Suprapubic skin (tissue), 4 donors: Measurements from ENCODE around the gene MRPL57. TPM values are rescaled to one million over a fixed set of nuclear protein-coding genes. Genes with fewer than 3 reads are reported as not detected.

ENCODE experiments used
- DNase-seq, 2 donors: peaks; one replicate each; pipeline ENCODE4 v3.0.0-alpha.2; 2019; ENCODE audit warnings: low spot score in 2 of 2
- H3K27ac ChIP-seq: fragments of 200-600 bp; sonication (generic); one replicate; pipeline ENCODE4 v1.5.1; 2019
- H3K27me3 ChIP-seq: fragments of 200-600 bp; sonication (generic); one replicate; pipeline ENCODE4 v1.5.1; 2019
- H3K36me3 ChIP-seq: fragments of 200-600 bp; sonication (generic); one replicate; pipeline ENCODE4 v1.5.1; 2019
- H3K4me1 ChIP-seq: fragments of 200-600 bp; sonication (generic); one replicate; pipeline ENCODE4 v1.5.1; 2019
- H3K4me3 ChIP-seq: fragments of 200-600 bp; sonication (generic); one replicate; pipeline ENCODE4 v1.5.1; 2019; ENCODE audit warnings: mild to moderate bottlenecking
- H3K9me3 ChIP-seq: fragments of 200-600 bp; sonication (generic); one replicate; pipeline ENCODE4 v1.5.1; 2019
- EP300 ChIP-seq: sonication (generic); formaldehyde crosslinking; IDR thresholded peaks from one replicate; pipeline ENCODE4 v1.6.1; 2017; ENCODE audit warnings: antibody characterized with exemption
- POLR2A ChIP-seq, 2 donors: fragments of 450-650 bp; IDR thresholded peaks; one replicate each; pipeline ENCODE4 v1.6.1; 2017; ENCODE audit warnings: antibody characterized with exemption in 2 of 2, mild to moderate bottlenecking in 2 of 2, moderate library complexity in 2 of 2
- POLR2AphosphoS5 ChIP-seq, 3 donors: sonication (generic); formaldehyde crosslinking; IDR thresholded peaks; one replicate each; pipeline ENCODE4 v1.6.1; 2017; ENCODE audit warnings: antibody characterized with exemption in 3 of 3
- WGBS: methylation state at CpG from one replicate; pipeline ENCODE4 v1.1.5; 2018; 5-methylcytosine and 5-hydroxymethylcytosine counted together
- total RNA-seq, 4 donors: library from RNA; depleted of rRNA; stranded (reverse); fragments of >200 nt; gene quantifications; one replicate each; pipeline ENCODE4 v1.1.0, GENCODE V29; 2016
- TF ChIP-seq, protein P1 (sequence below), 2 donors: fragments of 200-600 bp in 1 of 2; fragments of 450-650 bp in 1 of 2; sonication (generic) in 1 of 2; IDR thresholded peaks; one replicate each; pipeline ENCODE4 v1.5.1; 2016 to 2019; ENCODE audit warnings: antibody characterized with exemption in 2 of 2, mild to moderate bottlenecking in 1 of 2, moderate library complexity in 1 of 2

MRPL57 gene
- total RNA-seq, 4 donors from 2014 or later: 17.0 to 29.1 (median 24.6) TPM

DNA sequence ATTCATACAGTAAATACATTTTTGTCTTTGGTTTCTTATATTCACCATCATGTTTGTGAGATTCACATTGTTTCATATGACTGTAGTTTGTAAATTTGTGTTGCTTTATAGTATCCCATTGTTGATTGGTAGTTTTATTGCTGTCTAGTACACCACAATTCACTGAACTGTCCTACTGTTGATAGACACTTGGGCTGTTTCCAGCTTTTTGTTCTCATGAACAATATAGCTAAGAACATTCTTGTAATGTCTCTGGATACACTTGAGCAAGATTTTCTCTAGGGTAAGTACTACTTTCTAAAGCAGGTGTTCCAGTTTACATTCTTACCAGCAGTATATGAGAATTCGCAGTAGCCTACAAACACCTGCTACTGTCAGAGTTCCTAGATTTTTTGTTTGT is 37.9 kb upstream of the MRPL57 start:
- Histone ChIP-seq H3K36me3 (peaks cover 5% of the 10 kb centered on the region), H3K9me3 (no peaks in the 10 kb centered on the region), H3K4me1 (peaks cover 24% of the 10 kb centered on the region), H3K4me3 (no peak overlapping the region), H3K27me3 (no peaks in the 10 kb centered on the region), H3K27ac (no peak overlapping the region)
- 90% methylated on average over 1 of the region's 1 CpG for WGBS
- TF ChIP-seq EP300: no peak
- TF ChIP-seq, protein P1, sequence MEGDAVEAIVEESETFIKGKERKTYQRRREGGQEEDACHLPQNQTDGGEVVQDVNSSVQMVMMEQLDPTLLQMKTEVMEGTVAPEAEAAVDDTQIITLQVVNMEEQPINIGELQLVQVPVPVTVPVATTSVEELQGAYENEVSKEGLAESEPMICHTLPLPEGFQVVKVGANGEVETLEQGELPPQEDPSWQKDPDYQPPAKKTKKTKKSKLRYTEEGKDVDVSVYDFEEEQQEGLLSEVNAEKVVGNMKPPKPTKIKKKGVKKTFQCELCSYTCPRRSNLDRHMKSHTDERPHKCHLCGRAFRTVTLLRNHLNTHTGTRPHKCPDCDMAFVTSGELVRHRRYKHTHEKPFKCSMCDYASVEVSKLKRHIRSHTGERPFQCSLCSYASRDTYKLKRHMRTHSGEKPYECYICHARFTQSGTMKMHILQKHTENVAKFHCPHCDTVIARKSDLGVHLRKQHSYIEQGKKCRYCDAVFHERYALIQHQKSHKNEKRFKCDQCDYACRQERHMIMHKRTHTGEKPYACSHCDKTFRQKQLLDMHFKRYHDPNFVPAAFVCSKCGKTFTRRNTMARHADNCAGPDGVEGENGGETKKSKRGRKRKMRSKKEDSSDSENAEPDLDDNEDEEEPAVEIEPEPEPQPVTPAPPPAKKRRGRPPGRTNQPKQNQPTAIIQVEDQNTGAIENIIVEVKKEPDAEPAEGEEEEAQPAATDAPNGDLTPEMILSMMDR (IDR thresholded peaks at IDR 0.05): no peak
- TF ChIP-seq POLR2AphosphoS5 (IDR thresholded peaks at IDR 0.05): no peak
- TF ChIP-seq POLR2A (IDR thresholded peaks at IDR 0.05): no peak
- no peak for DNase-seq

DNA sequence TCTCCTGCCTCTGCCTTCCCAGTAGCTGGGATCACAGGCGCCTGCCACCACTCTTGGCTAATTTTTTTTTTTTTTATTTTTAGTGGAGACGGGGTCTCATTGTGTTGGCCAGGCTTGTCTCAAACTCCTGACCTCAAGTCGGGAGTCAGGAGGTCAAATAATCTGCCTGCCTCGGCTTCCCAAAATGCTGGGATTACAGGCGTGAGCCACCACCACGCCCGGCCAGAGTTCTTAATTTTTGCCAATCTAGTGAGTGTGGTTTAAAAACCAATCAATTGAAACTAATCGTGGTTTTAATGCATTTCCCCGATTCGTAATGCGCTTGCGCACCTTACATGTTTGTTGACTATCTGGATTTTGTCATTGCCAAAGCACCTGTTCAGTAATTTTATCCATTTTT is 37.1 kb upstream of the MRPL57 start:
- Histone ChIP-seq H3K4me1 (peaks cover 29% of the 10 kb centered on the region), H3K4me3 (peak overlapping the region; percentile 69), H3K27ac (no peak overlapping the region), H3K9me3 (no peaks in the 10 kb centered on the region), H3K27me3 (no peaks in the 10 kb centered on the region), H3K36me3 (peaks cover 5% of the 10 kb centered on the region)
- 91% methylated on average over 12 of the region's 12 CpGs for WGBS
- no peak for TF ChIP-seq POLR2A (IDR thresholded peaks at IDR 0.05)
- TF ChIP-seq POLR2AphosphoS5 (IDR thresholded peaks at IDR 0.05): no peak
- TF ChIP-seq, protein P1 (IDR thresholded peaks at IDR 0.05): no peak
- TF ChIP-seq EP300: no peak
- DNase-seq: no peak

DNA sequence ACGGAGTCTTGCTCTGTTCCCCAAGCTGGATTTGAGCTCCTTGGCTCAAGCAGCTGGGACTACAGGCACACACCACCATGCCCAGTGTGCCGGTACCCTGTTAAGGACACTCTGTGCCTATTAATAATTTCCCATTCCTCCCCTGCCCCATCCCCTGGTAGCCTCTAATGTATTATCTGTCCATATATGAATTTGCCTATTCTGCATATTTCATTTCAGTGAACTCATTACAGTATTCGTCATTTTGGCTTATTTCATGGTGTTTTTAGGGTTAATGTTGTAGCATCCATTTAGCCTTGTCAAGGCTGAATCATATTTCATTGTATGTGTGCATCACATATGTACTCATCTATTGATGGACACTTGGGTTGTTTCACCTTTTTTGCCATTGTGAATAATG is 33.7 kb upstream of the MRPL57 start:
- Histone ChIP-seq H3K4me1 (peaks cover 29% of the 10 kb centered on the region), H3K9me3 (no peaks in the 10 kb centered on the region), H3K27ac (no peak overlapping the region), H3K36me3 (peaks cover 22% of the 10 kb centered on the region), H3K27me3 (no peaks in the 10 kb centered on the region), H3K4me3 (no peak overlapping the region)
- DNase-seq: no peak
- TF ChIP-seq EP300: no peak
- no peak for TF ChIP-seq POLR2A (IDR thresholded peaks at IDR 0.05)
- TF ChIP-seq, protein P1 (IDR thresholded peaks at IDR 0.05): no peak
- TF ChIP-seq POLR2AphosphoS5 (IDR thresholded peaks at IDR 0.05): no peak
- 92% methylated on average over 3 of the region's 3 CpGs for WGBS

DNA sequence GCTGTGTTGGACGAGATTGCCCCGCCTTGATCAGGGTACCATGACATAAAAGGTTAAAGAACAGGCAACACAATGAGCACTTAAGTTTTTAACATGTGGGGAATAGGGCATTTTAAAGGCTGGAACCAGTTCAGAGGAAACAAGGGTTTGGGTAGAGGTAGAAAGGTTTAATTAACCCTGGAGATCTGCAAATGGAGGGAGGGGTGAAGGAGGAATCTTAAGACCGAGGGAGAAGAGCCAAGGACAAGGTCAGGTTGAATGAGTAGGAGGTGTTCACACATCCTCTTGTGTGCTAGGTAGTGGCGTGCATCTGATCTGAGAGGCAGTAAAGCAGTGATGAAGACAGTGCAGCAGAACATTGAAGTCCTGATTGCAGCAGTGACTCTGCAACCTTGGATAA is 28.6 kb upstream of the MRPL57 start:
- WGBS: 86% methylated on average over 3 of the region's 4 CpGs
- H3K9me3 ChIP-seq: no peaks in the 10 kb centered on the region
- H3K4me1 ChIP-seq: peaks cover 7% of the 10 kb centered on the region
- no peak overlapping the region for H3K4me3 ChIP-seq
- peaks cover 34% of the 10 kb centered on the region for H3K36me3 ChIP-seq
- no peak for DNase-seq
- no peaks in the 10 kb centered on the region for H3K27me3 ChIP-seq
- H3K27ac ChIP-seq: no peak overlapping the region
- TF ChIP-seq, protein P1 (IDR thresholded peaks at IDR 0.05): no peak
- TF ChIP-seq POLR2A (IDR thresholded peaks at IDR 0.05) (no peak), EP300 (no peak), POLR2AphosphoS5 (IDR thresholded peaks at IDR 0.05) (no peak)

DNA sequence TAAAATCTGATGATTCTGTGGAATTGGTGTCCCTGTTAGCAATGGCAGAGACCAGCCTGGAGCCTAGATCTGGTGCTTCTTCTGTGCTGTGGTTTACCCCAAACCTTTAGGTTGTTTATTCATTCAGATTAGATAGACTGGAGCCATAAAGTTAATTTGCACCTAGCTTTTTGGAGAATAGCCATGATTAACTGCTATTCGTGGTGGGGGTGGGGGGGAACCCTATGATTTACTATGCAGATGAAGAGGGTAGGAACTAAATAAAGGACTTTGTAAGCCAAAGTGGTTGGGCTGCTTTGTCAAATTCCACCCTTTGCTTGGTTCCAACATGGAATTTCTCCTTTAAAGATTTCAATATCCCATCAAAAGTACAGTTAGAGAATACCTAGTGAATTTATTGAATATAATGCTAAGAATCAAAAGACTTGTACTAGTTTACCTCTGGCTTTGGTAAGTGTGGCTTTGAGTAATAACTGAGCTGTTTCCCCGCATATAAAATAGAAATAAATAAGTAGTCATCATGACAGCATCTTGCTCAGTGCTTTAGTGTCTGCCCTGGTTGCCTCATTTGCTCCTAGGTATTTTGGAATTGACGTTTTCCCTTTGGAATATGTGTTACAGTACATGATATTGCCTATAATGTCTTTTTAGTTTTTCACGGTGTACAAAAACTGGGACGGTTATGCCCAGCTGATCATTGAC is 27.8 kb upstream of the MRPL57 start:
- H3K36me3 ChIP-seq: peaks cover 32% of the 10 kb centered on the region
- H3K9me3 ChIP-seq: no peaks in the 10 kb centered on the region
- H3K27me3 ChIP-seq: no peaks in the 10 kb centered on the region
- H3K4me3 ChIP-seq: no peak overlapping the region
- TF ChIP-seq, protein P1 (IDR thresholded peaks at IDR 0.05): no peak
- peaks cover 3% of the 10 kb centered on the region for H3K4me1 ChIP-seq
- DNase-seq: no peak
- WGBS: 69% methylated on average over 5 of the region's 5 CpGs
- no peak overlapping the region for H3K27ac ChIP-seq
